Panc1 (cell line): ENCODE data around the gene HCK.

Experiments
- POLR2AphosphoS5 ChIP-seq: IDR thresholded peaks from 2 replicates; pipeline ENCODE4 v1.6.1; 2012; ENCODE audit warnings: mild to moderate bottlenecking, low read depth, low read length, moderate library complexity
- REST ChIP-seq, 2 experiments: IDR thresholded peaks; 2 replicates each; pipeline ENCODE4 v1.6.1; 2011 to 2012; ENCODE audit warnings: low read depth in 2 of 2, control low read depth in 1 of 2, low read length in 1 of 2, mild to moderate bottlenecking in 1 of 2, moderate library complexity in 1 of 2; ENCODE audit not compliant: insufficient read depth in 1 of 2
- SIN3A ChIP-seq: IDR thresholded peaks from 2 replicates; pipeline ENCODE4 v1.6.1; 2012; ENCODE audit warnings: low read depth, mild to moderate bottlenecking, low read length, moderate library complexity, borderline replicate concordance; ENCODE audit not compliant: insufficient read depth
- TF ChIP-seq, protein P1 (sequence below): fragments of 450-650 bp; IDR thresholded peaks from 2 replicates; pipeline ENCODE4 v1.5.1; 2017; ENCODE audit warnings: mild to moderate bottlenecking

- TF ChIP-seq, protein P1, sequence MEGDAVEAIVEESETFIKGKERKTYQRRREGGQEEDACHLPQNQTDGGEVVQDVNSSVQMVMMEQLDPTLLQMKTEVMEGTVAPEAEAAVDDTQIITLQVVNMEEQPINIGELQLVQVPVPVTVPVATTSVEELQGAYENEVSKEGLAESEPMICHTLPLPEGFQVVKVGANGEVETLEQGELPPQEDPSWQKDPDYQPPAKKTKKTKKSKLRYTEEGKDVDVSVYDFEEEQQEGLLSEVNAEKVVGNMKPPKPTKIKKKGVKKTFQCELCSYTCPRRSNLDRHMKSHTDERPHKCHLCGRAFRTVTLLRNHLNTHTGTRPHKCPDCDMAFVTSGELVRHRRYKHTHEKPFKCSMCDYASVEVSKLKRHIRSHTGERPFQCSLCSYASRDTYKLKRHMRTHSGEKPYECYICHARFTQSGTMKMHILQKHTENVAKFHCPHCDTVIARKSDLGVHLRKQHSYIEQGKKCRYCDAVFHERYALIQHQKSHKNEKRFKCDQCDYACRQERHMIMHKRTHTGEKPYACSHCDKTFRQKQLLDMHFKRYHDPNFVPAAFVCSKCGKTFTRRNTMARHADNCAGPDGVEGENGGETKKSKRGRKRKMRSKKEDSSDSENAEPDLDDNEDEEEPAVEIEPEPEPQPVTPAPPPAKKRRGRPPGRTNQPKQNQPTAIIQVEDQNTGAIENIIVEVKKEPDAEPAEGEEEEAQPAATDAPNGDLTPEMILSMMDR = no peak
- TF ChIP-seq POLR2AphosphoS5 (no peak), REST (IDR thresholded peaks at IDR 0.05; ENCODE audit: insufficient read depth in 1 of 2, low read depth in 2 of 2, low read length in 1 of 2) (no peak), SIN3A (no peak)
Observed at GRCh38 chr20:32130352-32130751, 78.3 kb downstream of the HCK start.
